H1 (cell line): ENCODE measurements around the gene IARS2.

Experiments
- CREB1 ChIP-seq: IDR thresholded peaks from 2 replicates; pipeline ENCODE4 v1.6.1; 2012; ENCODE audit warnings: inconsistent platforms
- GABPA ChIP-seq: IDR thresholded peaks from 2 replicates; pipeline ENCODE4 v1.6.1; 2011; ENCODE audit warnings: mild to moderate bottlenecking, low read length, moderate library complexity, borderline replicate concordance; ENCODE audit not compliant: insufficient read depth
- KDM1A ChIP-seq: fragments of 200-600, 300-600 bp; sonication (generic); IDR thresholded peaks from 2 replicates; pipeline ENCODE4 v1.7.1; 2016; ENCODE audit warnings: mild to moderate bottlenecking, low read length, borderline replicate concordance
- KDM4A ChIP-seq: IDR thresholded peaks from one replicate; pipeline ENCODE4 v1.7.1; 2012; ENCODE audit warnings: low read depth, mild to moderate bottlenecking, moderate library complexity, low read length, inconsistent platforms; ENCODE audit not compliant: severe bottlenecking
- POLR2A ChIP-seq, 2 experiments: IDR thresholded peaks; 1 replicate in 1 of 2; 2 replicates in 1 of 2; pipeline ENCODE4 v1.6.1; 2011; ENCODE audit warnings: low read depth in 2 of 2, low read length in 2 of 2, mild to moderate bottlenecking in 2 of 2; ENCODE audit errors: control extremely low read depth in 1 of 2
- POLR2AphosphoS5 ChIP-seq: IDR thresholded peaks from 2 replicates; pipeline ENCODE4 v1.6.1; 2011; ENCODE audit warnings: low read depth, low read length
- RBBP5 ChIP-seq: IDR thresholded peaks from 2 replicates; pipeline ENCODE4 v1.7.1; 2012; ENCODE audit warnings: low read depth, mild to moderate bottlenecking, inconsistent platforms, low read length, moderate library complexity, borderline replicate concordance
- RXRA ChIP-seq: IDR thresholded peaks from 2 replicates; pipeline ENCODE4 v1.6.1; 2011; ENCODE audit warnings: low read depth, mild to moderate bottlenecking, low read length, moderate library complexity; ENCODE audit not compliant: insufficient read depth
- TCF12 ChIP-seq: IDR thresholded peaks from 2 replicates; pipeline ENCODE4 v1.6.1; 2011; ENCODE audit warnings: low read depth, mild to moderate bottlenecking, low read length
- TEAD4 ChIP-seq: IDR thresholded peaks from 2 replicates; pipeline ENCODE4 v1.6.1; 2012; ENCODE audit warnings: low read depth, low read length, inconsistent platforms, mixed read lengths
- TF ChIP-seq, protein P1 (sequence below), 3 experiments: IDR thresholded peaks; 1 replicate in 2 of 3; 2 replicates in 1 of 3; pipeline versions ENCODE4 v1.5.1 to v1.6.1; 2011; ENCODE audit warnings: low read length in 3 of 3, mild to moderate bottlenecking in 3 of 3, inconsistent platforms in 2 of 3, low read depth in 1 of 3, moderate library complexity in 1 of 3; ENCODE audit not compliant: insufficient read depth in 1 of 3; ENCODE audit errors: control extremely low read depth in 1 of 3
- TF ChIP-seq, protein P2 (sequence below): IDR thresholded peaks from 2 replicates; pipeline ENCODE4 v1.6.1; 2011; ENCODE audit warnings: low read depth, mild to moderate bottlenecking, low read length; ENCODE audit not compliant: insufficient read depth
- TF ChIP-seq, protein P3 (sequence below): IDR thresholded peaks from 2 replicates; pipeline ENCODE4 v1.6.1; 2012; ENCODE audit warnings: low read length, inconsistent platforms

DNA sequence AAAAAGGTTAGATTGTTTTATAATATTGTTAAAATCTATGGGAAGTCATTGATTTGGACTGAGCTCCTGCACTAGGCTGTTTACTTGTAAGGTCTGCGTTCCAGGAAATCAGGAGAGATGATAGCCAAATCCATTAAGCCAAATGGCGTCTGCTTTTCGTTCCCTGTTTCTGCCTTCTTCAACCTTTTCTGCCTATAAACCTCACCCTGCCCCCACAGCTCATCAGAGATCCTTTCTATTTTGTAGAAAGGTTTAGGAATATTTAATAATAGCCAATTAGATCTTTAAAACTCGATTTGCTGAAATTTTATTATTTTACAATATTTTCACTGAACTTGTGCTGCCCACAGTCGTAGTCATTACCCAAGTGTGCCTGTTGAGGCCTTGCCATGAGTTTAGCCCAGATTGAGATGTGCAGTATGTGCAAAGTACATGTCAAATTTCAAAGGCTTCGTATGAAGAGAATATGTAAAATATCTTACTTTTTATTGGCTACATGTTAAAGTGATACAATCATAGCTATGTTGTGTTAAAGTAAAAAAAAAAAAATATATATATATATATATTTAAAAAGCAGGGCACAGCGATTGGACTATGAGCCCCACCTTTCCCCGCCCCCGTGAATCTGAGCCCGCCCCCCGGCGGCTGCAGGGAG lies 444 bp upstream of the IARS2 start:
- TF ChIP-seq, protein P1, sequence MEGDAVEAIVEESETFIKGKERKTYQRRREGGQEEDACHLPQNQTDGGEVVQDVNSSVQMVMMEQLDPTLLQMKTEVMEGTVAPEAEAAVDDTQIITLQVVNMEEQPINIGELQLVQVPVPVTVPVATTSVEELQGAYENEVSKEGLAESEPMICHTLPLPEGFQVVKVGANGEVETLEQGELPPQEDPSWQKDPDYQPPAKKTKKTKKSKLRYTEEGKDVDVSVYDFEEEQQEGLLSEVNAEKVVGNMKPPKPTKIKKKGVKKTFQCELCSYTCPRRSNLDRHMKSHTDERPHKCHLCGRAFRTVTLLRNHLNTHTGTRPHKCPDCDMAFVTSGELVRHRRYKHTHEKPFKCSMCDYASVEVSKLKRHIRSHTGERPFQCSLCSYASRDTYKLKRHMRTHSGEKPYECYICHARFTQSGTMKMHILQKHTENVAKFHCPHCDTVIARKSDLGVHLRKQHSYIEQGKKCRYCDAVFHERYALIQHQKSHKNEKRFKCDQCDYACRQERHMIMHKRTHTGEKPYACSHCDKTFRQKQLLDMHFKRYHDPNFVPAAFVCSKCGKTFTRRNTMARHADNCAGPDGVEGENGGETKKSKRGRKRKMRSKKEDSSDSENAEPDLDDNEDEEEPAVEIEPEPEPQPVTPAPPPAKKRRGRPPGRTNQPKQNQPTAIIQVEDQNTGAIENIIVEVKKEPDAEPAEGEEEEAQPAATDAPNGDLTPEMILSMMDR (IDR thresholded peaks at IDR 0.05; ENCODE audit: control extremely low read depth in 1 of 3, insufficient read depth in 1 of 3, low read depth in 1 of 3, low read length in 3 of 3): no peak
- TF ChIP-seq RBBP5: no peak
- no peak for TF ChIP-seq POLR2A (IDR thresholded peaks at IDR 0.05; ENCODE audit: control extremely low read depth in 1 of 2, low read depth in 2 of 2, low read length in 2 of 2)
- TF ChIP-seq, protein P2, sequence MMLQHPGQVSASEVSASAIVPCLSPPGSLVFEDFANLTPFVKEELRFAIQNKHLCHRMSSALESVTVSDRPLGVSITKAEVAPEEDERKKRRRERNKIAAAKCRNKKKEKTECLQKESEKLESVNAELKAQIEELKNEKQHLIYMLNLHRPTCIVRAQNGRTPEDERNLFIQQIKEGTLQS: no peak
- TF ChIP-seq, protein P3, sequence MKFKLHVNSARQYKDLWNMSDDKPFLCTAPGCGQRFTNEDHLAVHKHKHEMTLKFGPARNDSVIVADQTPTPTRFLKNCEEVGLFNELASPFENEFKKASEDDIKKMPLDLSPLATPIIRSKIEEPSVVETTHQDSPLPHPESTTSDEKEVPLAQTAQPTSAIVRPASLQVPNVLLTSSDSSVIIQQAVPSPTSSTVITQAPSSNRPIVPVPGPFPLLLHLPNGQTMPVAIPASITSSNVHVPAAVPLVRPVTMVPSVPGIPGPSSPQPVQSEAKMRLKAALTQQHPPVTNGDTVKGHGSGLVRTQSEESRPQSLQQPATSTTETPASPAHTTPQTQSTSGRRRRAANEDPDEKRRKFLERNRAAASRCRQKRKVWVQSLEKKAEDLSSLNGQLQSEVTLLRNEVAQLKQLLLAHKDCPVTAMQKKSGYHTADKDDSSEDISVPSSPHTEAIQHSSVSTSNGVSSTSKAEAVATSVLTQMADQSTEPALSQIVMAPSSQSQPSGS: no peak
- TF ChIP-seq KDM1A: no peak
- TF ChIP-seq KDM4A: no peak
- TF ChIP-seq POLR2AphosphoS5: no peak
- TF ChIP-seq TCF12: no peak
- no peak for TF ChIP-seq TEAD4
- TF ChIP-seq GABPA: no peak
- TF ChIP-seq CREB1: no peak
- no peak for TF ChIP-seq RXRA
